ENCODE results near the gene AOPEP.

AOPEP gene

DNA sequence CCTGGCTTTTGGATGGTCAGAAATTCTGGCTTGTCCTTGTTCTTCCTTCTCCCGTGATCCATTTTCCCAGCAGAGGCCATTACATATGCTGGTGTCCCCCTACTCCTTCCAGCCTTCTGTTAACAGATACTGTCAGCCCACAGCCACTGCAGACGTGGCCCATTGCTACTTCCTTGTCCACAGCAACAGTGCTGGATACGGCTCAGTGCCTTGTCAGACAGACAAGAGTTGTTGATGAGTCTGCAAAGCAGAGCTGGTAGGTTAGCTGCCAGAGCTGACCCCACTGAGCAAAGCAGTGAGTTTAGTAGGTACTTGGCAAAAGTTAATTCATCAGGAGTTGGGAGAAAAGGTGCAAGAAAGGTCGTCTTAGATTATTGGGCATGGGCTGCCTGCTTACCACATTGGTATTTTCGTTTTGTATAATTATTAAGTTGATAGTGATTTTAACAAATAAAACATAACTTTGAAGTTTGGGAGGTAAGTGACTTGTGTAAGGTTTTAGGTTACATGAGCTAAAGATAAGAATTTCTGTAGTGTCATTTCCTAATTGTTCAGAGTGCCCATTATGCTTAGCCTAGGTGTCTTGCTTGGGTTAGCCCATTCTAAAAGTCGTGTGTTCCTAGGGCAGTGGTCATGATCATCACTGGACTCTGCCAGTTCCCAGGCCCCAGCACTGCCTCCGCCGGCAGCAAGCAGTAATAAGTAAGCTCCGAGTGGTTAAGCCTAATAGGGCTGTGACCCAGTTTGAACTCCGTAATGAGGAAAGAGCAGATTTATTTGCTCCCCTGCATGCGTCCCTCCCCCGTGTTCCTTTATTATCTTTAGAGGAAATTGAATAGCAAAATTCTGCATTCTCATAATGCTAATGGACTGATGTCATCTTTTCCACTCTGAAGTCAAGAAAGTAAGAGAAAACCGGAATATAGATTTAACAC is 299.0 kb downstream of the AOPEP start:
- DNase-seq, result no peak

DNA sequence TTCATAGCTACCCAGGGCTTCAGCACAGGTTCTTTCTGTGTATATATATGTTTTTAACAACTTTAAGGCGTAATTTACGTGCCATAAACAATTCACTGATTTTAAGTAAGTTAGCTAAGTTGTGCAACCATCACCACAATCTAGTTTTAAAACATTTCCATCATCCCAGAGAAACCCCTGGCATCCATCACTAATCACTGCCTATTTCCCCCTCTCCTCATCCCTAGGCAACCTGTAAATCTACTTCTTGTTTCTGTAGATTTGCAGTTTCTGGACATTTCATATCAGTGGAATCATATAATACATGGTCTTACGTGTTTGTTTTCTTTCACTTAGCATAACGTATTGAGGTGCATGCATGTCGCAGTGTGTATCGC is 299.6 kb downstream of the AOPEP start:
- DNase-seq, result no peak

DNA sequence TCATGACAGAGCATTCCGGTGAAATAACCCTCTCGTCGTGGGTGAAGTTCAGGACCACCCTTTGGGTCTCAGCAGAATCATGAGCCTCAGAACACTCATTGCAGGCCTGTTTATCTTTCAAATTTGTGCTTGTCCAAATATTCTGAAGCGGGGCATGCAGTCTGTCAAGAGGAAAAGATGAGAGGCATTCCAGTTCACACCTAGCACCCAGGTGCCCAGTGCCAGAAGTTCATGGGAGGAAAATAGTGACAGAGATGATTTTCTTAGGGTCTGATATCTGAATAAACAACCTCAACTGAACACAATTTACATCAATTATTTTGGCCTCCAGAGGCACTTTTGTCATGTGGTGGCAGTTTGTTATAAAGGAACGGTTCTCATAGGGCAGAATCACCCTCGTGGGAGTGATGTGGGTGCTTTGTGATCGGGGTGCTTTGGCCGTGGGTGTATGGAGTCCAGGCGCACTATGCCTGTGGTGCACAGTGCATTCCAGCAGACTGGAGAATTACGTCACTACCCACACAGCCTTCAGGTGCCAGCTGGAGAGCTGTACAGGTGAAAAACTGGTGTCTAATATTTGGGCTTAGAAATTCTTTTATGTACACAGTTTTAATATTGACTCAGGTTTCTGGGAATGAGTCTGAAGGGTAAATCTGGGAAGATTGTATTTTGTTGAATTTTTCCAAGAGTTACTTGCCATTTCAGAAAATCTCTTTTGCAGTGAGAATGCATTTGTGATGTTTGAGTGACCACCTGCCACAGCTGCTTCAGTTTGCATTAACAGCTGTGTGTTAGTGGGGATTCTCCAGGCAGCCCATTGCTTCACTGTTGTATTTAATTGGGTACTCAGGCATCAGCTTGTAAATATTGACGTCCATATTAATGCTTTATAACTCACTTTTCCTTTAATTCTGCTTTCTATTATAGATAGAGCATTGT is 301.7 kb downstream of the AOPEP start:
- DNase-seq, result no peak

DNA sequence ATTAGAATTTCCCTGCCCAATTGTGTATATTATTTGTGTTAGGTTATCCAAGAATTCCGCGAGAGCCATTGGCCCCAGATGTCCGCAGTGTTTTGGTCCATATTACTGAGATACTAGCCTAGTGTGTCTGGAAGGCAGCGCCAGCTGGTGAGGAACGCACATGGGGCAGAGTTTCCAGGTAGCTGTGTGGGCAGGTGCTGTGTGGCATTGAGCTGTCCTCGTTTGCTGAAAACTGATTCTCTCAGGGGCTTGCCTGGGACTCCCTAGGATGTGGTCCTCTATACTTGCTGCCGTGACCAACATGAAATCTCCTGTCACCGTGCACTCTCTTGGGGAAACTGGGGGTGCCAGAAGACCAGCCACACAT is 302.3 kb downstream of the AOPEP start:
- DNase-seq, result no peak

DNA sequence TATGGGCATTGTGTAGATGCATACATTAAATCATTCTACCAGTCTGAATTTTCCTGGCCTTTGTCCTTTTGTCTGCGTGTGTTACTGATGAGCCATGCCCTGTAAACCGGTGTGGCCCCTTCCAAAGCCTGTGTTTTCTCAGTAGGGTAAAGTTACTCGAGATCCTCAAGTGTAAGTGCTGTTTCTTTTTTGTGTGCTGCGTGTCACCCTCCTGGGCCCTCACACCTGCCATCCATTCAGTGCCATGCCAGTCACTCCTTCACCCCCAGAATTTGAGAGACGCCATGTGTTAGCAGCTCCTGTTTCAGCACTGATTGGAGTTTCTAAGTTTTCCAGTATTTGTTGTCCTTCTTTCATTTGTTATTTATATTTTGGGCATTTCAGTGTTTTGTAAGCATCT is 302.8 kb downstream of the AOPEP start:
- DNase-seq, result no peak

DNA sequence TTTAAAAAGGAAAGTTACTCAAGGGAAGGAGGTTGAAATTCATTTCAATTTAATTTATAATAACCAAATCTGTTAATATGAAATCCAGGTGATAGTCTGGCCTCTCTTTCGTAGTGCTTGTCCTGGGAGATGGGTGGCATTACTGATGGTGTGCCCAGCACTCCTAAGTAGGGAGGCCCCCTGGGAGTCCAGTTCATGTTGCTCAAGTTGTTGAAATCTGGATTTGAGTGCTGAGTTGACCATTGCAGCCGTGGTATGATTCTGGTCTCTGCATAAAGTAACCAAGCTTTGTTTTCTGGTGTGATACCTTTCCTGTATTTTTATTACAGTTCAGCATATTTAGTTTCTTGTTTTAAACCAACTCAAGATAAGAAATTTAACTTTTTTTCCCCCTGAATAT is 303.2 kb downstream of the AOPEP start:
- DNase-seq, result no peak

DNA sequence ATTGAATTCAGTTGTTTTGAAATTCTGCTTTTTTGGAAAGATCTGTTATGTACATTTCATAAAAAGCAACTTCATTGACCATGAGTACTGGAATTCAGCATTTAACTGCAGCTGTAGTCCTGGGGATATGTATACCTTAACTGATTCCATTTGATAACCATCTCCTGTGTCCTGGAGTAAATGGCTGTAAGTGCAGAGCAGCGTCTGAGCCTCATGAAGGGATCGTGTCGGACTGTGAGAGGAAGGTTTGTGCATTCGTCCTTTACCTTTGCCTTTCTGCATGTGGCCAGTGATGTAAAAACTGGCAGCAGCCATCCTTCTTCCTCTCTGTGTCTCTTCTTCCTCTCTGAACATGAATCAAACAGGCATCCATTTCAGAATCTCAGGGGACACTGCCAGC is 303.8 kb downstream of the AOPEP start:
- DNase-seq, result no peak

DNA sequence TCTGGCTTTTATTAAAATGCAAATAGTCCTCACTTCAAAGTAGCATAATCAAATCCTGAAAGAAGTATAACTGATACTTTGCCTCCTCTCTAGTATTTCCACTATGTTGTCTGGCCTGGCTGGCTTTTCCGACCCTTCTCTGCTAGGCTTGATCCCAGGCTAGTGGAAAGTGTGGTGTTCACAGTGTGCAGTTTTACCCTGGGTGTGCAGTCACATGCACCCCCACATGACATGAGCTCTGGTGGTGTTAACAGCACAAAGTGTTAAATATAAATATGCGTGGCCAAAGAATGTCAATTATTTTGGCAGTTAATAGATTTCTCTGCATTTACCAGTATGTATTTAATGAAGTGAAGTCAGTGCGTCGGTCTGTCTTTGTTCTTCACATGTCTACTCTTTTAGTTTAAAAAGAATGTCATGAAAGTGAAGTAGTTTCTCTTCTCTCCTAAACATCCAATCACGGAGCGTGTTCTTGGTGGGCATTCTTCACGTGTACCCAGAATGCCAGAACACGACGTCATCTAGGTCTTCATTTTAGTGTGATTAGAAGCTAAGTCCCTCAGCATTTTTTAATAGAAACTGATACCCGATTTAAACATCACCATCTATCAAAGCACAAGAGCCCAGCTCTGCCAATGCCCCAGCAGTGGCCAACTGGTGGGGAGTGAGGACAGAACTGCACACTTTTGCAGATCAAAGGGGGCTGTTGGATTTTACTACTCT is 304.6 kb downstream of the AOPEP start:
- DNase-seq, result no peak

DNA sequence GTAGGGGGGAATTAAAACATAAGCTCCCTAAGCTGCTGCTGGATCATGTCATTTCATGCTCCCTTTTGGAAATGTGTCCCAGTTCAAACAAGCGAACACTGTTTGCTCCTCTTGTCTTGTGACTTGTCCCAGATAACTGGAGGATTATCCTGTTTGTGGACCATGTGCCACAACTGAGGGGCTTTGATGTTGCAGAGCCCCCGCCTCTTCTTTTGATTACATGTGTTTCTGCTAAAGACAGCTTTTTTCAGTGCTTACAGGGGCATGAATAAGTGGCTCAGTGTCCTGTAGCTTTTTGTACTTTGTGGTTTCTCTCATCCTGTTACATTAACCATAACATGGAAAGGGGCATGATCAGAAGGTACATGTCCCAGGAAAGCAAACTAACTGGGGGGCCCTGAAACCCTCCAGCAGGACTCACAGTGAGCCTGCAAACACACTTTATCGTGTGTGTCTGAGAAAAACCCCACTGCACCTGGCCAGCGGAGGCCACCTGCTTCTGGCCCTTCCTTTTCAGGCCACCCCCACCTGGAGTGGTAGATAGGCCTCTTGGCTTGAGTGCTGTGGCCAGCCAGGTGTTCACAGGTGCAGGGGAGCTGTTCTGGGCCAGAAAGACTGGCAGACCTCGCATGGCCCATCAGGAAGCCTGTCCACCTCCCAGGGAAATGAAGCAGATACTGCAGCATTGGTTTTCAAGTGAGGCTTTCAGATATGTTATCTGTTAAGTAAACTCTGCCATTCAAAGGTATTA is 305.4 kb downstream of the AOPEP start:
- no peak for DNase-seq

DNA sequence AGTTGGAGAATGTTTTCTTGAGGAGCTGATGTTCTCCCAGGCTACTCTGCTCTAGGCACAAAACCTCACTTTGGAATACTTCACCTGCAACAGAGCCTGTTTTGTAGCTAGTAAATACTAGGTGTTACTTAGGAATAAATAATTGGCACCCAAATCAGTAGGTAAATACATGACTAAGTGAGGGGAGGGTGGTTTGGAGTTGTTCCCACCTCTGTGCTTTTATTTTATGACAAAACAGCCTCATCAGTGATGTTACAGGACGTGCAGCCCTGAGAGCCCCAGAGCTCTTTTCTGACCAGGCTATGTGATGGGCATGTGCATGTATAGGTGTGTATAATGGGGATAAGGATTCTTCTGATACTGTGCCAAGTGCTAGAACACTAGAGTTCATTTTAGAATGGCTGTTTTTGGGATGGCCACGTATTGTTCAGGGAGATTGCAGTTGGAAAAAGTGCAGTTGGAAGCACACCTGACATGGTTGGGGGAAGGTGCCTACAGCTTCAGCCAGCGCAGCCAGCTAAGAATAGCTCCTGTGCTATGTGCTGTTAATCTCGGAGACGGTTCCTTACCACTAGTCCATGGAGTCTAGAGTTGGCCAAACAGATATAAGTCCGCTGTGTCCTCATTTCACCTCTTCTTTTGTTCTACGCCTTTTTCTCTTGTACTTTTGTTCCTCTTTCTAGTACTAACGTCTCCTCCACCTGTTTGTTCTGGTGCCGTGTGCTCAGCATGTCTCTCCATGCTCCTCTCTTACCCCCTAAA is 306.3 kb downstream of the AOPEP start:
- DNase-seq, result no peak

DNA sequence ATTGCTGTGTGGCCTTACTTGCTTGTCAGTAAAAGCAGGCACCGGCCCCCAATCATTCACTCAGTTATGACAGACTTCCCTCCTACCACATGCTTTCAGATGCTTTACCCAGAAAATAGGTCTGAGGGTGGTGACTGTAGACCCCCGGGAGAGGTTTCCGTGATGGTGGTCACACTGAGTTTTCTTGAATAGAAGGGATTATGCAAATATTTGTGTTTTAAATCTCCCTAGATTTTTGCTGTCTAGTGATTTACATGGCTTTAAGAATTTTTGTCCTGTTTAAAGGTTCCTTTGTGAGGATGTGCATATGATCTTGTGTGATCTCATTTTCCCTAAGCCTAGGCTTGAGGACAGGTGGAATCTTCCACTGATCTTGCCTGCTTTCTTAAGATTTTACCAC is 309.3 kb downstream of the AOPEP start:
- no peak for DNase-seq

DNA sequence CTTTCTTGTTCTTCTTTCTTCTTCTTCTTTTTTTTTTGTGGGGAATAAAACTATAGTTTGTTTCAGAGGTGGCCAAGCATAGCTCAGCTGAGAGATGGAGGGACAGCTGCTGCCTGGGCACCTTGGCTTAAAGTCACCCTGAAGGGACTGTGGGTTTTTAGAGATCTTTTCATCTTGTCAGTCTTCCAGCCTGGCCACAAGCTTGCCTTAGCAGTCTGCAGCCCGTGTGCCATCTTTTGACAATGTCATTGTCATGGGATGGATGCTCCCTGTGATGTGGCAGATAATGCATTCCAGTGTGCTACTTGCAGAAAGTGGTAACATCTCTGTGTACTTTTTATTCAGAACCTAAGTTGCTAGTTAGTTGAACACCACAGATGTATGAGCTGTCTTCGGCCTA is 310.2 kb downstream of the AOPEP start:
- DNase-seq, result no peak

DNA sequence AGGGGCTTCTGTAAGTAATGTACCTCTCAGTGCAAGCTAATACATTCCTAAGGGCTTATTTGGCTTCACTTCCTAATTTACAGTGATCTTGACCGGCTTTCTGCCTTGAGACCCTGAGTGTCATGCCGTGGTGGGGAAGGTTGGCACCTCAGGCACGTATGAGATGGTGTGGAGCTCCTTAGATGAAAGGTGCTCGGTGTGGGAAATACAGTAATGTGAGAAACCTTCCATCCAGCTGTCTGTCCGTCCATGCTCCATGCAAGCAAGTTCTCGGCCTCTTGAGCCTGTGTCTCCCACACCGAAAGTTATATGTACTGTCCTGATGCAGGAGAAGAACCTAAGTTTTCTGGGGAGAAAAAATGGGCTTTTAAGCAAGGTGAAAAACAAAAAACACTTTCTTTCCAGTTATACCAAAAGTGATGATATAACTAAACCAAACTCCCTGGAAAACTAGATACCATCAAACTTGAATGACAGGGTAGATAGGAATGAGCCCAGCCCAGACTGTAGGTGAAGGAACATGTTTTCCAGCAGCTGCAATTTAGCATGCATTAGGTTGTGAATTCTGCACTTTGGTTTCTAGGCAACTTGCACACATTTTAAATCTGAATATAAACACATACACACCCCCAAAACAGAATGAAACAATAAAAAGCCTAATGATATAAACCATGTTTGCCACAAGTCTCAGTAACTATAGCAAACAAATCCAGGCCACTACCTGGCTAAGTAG is 311.5 kb downstream of the AOPEP start:
- DNase-seq, result no peak

DNA sequence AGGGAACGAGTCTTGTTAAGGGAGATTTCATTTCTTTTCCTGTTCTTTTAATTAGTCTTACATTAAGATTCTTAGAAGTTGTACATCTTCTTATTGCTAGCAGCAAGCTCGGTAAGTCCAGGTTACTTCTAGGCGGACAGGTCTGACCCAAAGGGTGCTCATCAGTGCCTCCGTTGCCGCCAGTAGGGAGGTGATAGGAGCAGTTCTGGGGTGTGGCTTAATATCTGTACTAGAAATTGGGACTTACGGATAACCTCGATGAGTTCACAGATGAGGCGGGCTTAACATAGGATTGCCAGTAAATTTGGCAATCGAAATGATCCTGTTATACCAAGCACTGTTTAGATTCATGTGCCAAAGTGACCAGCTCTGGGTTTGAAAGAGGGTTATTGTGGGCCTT is 312.2 kb downstream of the AOPEP start:
- no peak for DNase-seq

DNA sequence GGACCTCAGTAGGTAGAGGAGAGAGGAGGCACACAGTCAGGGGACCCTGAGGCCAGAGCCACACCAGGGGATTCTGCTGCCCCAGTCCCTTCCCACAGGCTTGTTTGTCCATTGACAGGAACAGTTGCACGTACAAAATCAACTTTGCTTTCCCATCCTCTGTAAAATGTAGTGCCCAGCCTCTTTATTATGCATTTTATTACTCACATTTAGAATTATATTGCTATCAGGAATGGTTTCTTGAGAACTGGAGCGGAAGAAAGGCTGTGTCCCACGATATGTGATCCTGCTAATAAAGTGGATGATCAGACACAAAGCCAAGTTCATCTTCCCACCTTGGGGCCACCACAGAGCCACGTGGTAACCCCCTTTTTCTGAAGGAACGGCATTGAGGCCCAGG is 313.6 kb downstream of the AOPEP start:
- no peak for DNase-seq

DNA sequence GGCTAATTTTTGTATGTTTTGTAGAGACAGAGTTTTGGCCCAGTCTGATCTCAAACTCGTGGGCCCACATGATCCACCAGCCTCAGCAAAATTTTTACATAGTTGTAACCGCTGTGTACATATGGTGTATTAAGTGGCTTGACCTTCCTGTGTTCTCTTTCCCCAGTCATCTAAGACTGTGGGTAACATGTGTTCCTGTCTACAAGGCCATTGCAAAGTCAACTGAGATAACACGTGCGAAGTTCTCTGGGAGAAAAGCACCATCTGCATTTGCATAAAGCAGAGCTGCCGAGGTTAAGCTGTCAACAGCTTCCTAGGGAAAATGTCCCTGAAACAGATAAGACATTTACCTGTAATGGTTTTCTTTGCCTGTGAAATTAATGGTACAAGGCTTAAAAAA is 317.3 kb downstream of the AOPEP start:
- no peak for DNase-seq

DNA sequence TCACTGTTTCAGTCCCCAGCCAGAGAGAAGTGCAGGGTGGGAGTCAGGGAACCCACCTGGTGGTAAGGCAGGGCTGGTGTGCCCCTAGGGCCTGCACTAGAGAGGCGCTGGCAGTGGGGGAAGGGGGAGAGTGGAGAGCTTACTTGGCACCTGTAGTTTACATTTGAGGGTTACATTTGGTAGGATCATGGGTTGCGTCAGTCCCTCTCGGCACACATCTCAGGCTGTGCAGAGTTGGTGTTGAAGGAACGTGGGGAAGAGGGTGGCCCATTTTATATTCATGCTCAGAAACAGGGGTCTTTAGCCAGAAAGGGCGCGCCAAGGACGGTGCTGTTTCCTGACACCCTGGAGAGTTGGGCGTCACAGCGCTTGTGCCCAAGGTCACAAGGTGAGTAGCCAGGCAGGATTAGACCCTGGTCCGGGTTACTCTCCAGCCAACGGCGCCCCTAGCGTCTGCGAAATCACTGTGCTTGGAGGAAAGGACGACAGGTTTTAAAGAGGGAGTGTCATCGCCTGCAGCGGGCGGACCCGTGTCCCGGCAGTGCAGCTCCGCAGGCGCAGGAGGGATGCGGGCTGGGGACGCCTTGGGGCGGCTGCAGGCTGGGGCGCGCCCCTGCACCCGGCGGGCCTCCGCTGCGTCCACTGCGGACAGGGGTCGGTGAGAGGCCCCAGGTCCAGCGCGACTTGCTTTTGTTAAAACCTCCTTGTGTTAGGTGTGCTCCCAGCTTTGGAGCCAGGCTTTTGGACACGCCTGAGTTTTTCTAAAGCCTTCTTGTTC is 318.4 kb downstream of the AOPEP start:
- no peak for DNase-seq

DNA sequence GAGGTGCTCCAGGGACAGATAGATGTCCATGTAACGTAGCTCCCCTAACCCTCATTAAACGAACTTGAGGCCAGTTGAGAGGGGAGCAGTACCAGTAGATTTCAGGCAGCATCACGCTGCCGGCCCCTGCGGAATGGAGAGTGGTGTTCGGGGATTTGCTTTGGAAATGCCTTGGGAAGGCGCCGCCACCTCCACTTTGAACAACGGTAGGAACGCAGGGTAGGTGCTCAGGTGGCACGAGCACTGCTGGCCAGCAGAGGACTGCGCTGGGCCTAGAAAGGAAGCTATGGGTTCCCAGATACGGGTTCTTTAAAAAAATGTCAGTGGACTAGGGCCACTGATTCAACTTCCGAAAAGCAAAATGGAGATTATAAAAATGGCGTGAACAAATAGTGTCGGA is 319.3 kb downstream of the AOPEP start:
- DNase-seq, result no peak

DNA sequence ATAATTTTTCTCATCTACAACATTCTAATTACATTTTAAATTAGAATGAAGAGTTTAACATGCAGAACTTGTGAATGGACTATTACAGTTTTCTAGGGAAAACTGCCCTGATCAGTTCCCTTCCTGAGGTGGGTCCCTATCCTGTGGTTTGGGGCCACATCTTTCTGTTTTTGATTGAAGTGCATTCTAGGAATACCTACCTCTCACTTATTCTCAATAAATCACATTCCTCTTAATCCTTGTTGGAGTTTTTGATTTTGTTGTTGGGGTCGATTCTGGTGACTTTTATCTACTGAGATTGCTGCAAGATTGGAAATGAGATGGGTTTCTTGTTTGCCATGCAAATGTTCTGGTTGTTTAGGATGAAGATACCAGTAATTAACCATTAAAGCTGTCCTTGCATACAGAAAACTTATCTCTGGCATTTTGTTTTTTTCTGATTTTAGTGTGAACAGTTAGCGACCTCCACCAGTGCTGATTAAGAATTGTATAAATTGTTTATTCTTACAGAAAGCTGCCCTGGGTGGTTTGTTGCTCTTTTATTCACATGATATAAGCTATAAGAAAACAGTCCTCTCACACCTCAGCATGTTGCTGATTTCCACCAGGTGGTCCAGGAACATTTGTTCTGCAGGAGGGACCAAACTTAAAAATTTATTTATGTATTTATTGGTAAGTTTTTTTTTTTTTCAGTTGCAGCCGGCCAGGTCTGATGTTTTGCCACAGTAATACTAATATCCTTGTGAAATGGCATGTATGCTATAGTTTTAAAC is 321.1 kb downstream of the AOPEP start:
- no peak for DNase-seq
